Measurements from ENCODE around the gene SLC7A9.
"Not testable (repeated sequence)": the region's sequence is repeated elsewhere in the genome, so short reads cannot be mapped to it uniquely, and the experiment has no call there.

DNA sequence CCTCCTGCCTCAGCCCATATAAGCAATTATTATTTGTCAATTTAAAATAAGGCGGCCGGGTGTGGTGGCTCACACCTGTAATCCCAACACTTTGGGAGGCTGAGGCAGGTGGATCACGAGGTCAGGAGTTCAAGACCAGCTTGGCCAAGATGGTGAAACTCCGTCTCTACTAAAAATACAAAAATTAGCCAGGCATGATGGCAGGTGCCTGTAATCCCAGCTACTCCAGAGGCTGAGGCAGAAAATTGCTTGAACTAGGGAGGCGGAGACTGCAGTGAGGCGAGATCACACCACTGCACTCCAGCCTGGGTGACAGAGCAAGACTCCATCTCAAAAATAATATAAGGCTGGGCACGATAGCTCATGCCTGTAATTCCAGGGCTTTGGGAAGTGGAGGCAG lies 12.7 kb downstream of the SLC7A9 start:
- TF ChIP-seq CTCF, POLR2A (IDR thresholded peaks at IDR 0.05): not testable (repeated sequence)

All from gastroesophageal sphincter (tissue), 3 donors.